ENCODE measurements around the gene COPS6. TPM values are rescaled to one million over a fixed set of nuclear protein-coding genes. Genes with fewer than 3 reads are reported as not detected.

The COPS6 gene
- total RNA-seq, 4 donors from 2014 or later: 43.7 to 56.4 (median 50.6) TPM

DNA sequence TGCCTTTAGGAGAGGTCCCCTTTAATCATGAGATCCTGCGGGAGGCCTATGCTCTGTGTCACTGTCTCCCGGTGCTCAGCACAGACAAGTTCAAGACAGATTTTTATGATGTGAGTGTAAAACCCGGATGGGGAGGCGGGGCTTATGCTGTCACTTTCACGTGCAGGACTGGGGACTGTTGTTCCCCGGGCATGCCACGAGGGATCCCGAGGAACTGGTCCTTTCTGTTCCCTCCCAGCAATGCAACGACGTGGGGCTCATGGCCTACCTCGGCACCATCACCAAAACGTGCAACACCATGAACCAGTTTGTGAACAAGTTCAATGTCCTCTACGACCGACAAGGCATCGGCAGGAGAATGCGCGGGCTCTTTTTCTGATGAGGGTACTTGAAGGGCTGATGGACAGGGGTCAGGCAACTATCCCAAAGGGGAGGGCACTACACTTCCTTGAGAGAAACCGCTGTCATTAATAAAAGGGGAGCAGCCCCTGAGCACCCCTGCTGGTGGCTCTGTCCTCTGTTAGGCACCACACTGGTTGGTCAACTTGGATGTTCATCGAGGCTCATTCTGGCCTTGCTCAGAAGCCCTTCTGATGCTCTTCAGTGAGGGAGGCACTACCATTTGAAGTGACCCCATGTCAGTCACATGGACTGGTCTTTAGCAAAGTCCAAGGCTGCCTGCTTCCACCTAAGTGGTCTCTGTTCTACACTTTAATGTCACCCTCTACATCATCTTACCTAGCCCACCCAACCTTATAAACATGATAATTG is 2.8 kb downstream of the COPS6 start:
- no peaks in the 10 kb centered on the region for H3K27me3 ChIP-seq
- no peak for DNase-seq (ENCODE audit: low spot score in 2 of 2)
- TF ChIP-seq EP300 (IDR thresholded peaks at IDR 0.05) (no peak), POLR2A (IDR thresholded peaks at IDR 0.05) (no peak)
- TF ChIP-seq, protein P1, sequence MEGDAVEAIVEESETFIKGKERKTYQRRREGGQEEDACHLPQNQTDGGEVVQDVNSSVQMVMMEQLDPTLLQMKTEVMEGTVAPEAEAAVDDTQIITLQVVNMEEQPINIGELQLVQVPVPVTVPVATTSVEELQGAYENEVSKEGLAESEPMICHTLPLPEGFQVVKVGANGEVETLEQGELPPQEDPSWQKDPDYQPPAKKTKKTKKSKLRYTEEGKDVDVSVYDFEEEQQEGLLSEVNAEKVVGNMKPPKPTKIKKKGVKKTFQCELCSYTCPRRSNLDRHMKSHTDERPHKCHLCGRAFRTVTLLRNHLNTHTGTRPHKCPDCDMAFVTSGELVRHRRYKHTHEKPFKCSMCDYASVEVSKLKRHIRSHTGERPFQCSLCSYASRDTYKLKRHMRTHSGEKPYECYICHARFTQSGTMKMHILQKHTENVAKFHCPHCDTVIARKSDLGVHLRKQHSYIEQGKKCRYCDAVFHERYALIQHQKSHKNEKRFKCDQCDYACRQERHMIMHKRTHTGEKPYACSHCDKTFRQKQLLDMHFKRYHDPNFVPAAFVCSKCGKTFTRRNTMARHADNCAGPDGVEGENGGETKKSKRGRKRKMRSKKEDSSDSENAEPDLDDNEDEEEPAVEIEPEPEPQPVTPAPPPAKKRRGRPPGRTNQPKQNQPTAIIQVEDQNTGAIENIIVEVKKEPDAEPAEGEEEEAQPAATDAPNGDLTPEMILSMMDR (IDR thresholded peaks at IDR 0.05): no peak
- H3K36me3 ChIP-seq: peaks cover 7 to 66% (median 25%) of the 10 kb centered on the region in 3 donors
- H3K4me1 ChIP-seq: peaks cover 0 to 37% (median 8%) of the 10 kb centered on the region in 4 donors
- 49 to 57% methylated on average over 19 of the region's 19 CpGs for WGBS, 2 donors
- H3K9me3 ChIP-seq: no peaks in the 10 kb centered on the region
- H3K27ac ChIP-seq: no peak overlapping the region
- no peak overlapping the region for H3K4me3 ChIP-seq

- Histone ChIP-seq H3K9me3 (no peaks in the 10 kb centered on the region), H3K27me3 (no peaks in the 10 kb centered on the region), H3K4me3 (no peak overlapping the region), H3K36me3 (peaks cover 7 to 81% (median 38%) of the 10 kb centered on the region in 3 donors), H3K4me1 (peaks cover 0 to 34% (median 8%) of the 10 kb centered on the region in 4 donors), H3K27ac (peak overlapping the region in 1 of 4 donors; percentile 61)
- no peak for DNase-seq (ENCODE audit: low spot score in 2 of 2)
- 17 to 39% methylated on average over 8 of the region's 8 CpGs for WGBS, 2 donors
- TF ChIP-seq, protein P1 (IDR thresholded peaks at IDR 0.05): no peak
- no peak for TF ChIP-seq EP300 (IDR thresholded peaks at IDR 0.05)
These were observed 4.3 kb downstream of the COPS6 start for GRCh38 chr7:100093054-100093453.

DNA sequence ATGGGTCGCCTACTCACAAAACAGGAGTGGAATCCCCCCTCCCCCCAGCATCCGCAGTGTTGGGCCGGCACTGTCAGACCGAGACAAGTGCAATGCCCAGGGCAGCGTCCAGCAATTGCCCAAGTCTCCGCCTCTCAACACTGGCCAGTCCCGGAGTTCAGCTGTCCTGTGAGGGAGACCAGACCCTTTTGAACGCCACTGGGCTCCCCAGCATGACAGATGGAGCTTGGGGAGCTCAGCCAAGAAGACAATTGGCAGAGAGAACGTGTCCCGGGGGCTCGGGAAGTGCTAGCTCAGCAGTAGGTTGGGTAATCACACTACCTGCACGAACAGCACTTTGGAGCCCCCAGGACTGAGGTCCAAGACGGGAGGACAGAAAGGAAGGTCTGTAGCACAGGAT is 4.7 kb downstream of the COPS6 start:
- peaks cover 7 to 85% (median 43%) of the 10 kb centered on the region in 3 donors for H3K36me3 ChIP-seq
- no peak for DNase-seq (ENCODE audit: low spot score in 2 of 2)
- no peaks in the 10 kb centered on the region for H3K27me3 ChIP-seq
- peak overlapping the region in 1 of 4 donors; percentile 61 for H3K27ac ChIP-seq
- 51 to 52% methylated on average over 11 to 12 of the region's 13 CpGs for WGBS, 2 donors
- TF ChIP-seq EP300 (IDR thresholded peaks at IDR 0.05) (no peak), POLR2A (IDR thresholded peaks at IDR 0.05) (no peak)
- TF ChIP-seq, protein P1 (IDR thresholded peaks at IDR 0.05): no peak
- H3K9me3 ChIP-seq: no peaks in the 10 kb centered on the region
- H3K4me3 ChIP-seq: no peak overlapping the region
- peaks cover 0 to 34% (median 3%) of the 10 kb centered on the region in 4 donors for H3K4me1 ChIP-seq

- DNase-seq (ENCODE audit: low spot score in 2 of 2): no peak
- no peak overlapping the region for H3K4me3 ChIP-seq
- TF ChIP-seq EP300 (IDR thresholded peaks at IDR 0.05) (no peak), POLR2A (IDR thresholded peaks at IDR 0.05) (no peak)
- TF ChIP-seq, protein P1 (IDR thresholded peaks at IDR 0.05): no peak
- 69 to 82% methylated on average over 16 of the region's 16 CpGs for WGBS, 2 donors
- H3K27ac ChIP-seq: peak overlapping the region in 1 of 4 donors; percentile 61
- no peaks in the 10 kb centered on the region for H3K27me3 ChIP-seq
- H3K4me1 ChIP-seq: peaks cover 0 to 39% (median 4%) of the 10 kb centered on the region in 4 donors
- no peaks in the 10 kb centered on the region for H3K9me3 ChIP-seq
- peaks cover 7 to 90% (median 48%) of the 10 kb centered on the region in 3 donors for H3K36me3 ChIP-seq
These were observed 5.2 kb downstream of the COPS6 start for GRCh38 chr7:100093925-100094486.

DNA sequence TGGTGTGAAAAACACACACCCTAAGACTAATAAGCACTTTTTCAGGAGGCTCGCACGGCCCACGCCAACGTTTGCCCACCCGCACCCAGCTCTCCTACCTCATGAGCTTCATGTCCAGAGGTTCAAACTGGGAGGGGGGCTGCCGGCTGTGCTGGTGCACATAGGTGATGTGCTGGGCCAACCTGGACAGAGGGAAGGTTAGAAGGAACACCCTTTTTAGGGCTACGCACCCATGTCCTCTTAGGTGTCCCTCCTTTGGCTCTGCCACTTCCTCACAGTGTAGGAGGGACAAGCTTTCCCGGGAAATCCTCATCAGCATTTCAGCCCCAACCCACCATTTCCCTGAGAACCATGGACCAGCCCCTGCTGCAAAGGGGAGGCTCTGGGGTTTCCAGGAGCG is 6.5 kb downstream of the COPS6 start:
- Histone ChIP-seq H3K27ac (no peak overlapping the region), H3K36me3 (peaks cover 7 to 94% (median 49%) of the 10 kb centered on the region in 3 donors), H3K4me3 (no peak overlapping the region), H3K4me1 (peaks cover 0 to 39% (median 12%) of the 10 kb centered on the region in 4 donors), H3K27me3 (no peaks in the 10 kb centered on the region), H3K9me3 (no peaks in the 10 kb centered on the region)
- TF ChIP-seq, protein P1 (IDR thresholded peaks at IDR 0.05): no peak
- TF ChIP-seq POLR2A (IDR thresholded peaks at IDR 0.05) (no peak), EP300 (IDR thresholded peaks at IDR 0.05) (no peak)
- DNase-seq (ENCODE audit: low spot score in 2 of 2): no peak
- 77 to 85% methylated on average over 9 of the region's 9 CpGs for WGBS, 2 donors
